ENCODE data around the gene IGSF21.
"Not testable (repeated sequence)": the region's sequence is repeated elsewhere in the genome, so short reads cannot be mapped to it uniquely, and the experiment has no call there.

IGSF21 gene

GRCh38 chr1:18157352-18157751, 49.8 kb downstream of the IGSF21 start:
- TF ChIP-seq, protein P1, sequence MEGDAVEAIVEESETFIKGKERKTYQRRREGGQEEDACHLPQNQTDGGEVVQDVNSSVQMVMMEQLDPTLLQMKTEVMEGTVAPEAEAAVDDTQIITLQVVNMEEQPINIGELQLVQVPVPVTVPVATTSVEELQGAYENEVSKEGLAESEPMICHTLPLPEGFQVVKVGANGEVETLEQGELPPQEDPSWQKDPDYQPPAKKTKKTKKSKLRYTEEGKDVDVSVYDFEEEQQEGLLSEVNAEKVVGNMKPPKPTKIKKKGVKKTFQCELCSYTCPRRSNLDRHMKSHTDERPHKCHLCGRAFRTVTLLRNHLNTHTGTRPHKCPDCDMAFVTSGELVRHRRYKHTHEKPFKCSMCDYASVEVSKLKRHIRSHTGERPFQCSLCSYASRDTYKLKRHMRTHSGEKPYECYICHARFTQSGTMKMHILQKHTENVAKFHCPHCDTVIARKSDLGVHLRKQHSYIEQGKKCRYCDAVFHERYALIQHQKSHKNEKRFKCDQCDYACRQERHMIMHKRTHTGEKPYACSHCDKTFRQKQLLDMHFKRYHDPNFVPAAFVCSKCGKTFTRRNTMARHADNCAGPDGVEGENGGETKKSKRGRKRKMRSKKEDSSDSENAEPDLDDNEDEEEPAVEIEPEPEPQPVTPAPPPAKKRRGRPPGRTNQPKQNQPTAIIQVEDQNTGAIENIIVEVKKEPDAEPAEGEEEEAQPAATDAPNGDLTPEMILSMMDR (IDR thresholded peaks at IDR 0.05; ENCODE audit: control insufficient read depth, insufficient read depth, low read depth, low read length, missing control alignments), result no peak
- H3K4me3 ChIP-seq (ENCODE audit: control insufficient read depth, low read depth, low read length), result no peak overlapping the region
- DNase-seq (ENCODE audit: low read depth), result no peak

GRCh38 chr1:18157968-18158367, 50.4 kb downstream of the IGSF21 start:
- H3K4me3 ChIP-seq (ENCODE audit: control insufficient read depth, low read depth, low read length), result no peak overlapping the region
- no peak for DNase-seq (ENCODE audit: low read depth)
- TF ChIP-seq, protein P1 (IDR thresholded peaks at IDR 0.05; ENCODE audit: control insufficient read depth, insufficient read depth, low read depth, low read length, missing control alignments), result no peak

GRCh38 chr1:18158714-18159113, 51.1 kb downstream of the IGSF21 start:
- no peak for DNase-seq (ENCODE audit: low read depth)
- TF ChIP-seq, protein P1 (IDR thresholded peaks at IDR 0.05; ENCODE audit: control insufficient read depth, insufficient read depth, low read depth, low read length, missing control alignments), result no peak
- H3K4me3 ChIP-seq (ENCODE audit: control insufficient read depth, low read depth, low read length), result no peak overlapping the region

DNA sequence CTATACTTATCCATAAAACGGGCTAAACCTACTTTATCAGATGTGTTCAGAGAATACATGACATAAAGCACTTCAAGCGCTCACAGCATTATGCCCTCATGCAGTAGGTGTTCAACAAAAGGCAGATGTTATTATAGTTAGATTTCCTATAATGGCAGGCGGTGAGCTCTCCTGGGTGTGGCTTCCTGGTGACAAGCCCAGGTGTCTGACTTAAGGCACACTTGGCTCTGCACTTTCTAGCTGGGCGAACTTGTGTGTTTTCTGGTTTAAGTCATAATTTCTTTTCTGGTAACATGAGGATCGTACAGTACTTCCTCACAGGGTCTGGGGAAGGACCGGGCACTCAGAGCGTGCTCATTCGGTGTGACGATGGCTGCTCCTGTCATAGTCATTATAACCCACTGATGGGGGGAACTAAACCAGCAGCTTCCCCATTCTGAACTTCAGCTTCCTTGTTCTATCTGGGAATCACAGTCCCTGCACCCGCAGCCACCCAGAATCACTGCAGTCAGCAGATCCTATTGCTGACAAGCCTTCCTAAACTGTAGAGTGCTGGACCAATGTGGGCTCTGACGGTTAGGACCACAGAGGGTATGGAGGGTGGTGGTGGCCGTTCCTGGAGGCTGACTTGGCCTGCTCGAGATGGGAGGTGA, 52.8 kb downstream of the IGSF21 start:
- no peak overlapping the region for H3K4me3 ChIP-seq (ENCODE audit: control insufficient read depth, low read depth, low read length)
- TF ChIP-seq, protein P1 (IDR thresholded peaks at IDR 0.05; ENCODE audit: control insufficient read depth, insufficient read depth, low read depth, low read length, missing control alignments), result no peak
- DNase-seq (ENCODE audit: low read depth), result no peak

- H3K4me3 ChIP-seq (ENCODE audit: control insufficient read depth, low read depth, low read length), result no peak overlapping the region
- TF ChIP-seq, protein P1 (IDR thresholded peaks at IDR 0.05; ENCODE audit: control insufficient read depth, insufficient read depth, low read depth, low read length, missing control alignments), result no peak
These were observed 54.1 kb downstream of the IGSF21 start for GRCh38 chr1:18161690-18162089.

GRCh38 chr1:18165640-18166039, 58.0 kb downstream of the IGSF21 start:
- not testable (repeated sequence) for DNase-seq (ENCODE audit: low read depth); H3K4me3 ChIP-seq (ENCODE audit: control insufficient read depth, low read depth, low read length)

More at GRCh38 chr1:18161690-18162089, 54.1 kb downstream of the IGSF21 start:
- DNase-seq (ENCODE audit: low read depth), result no peak

GRCh38 chr1:18166341-18166740, 58.7 kb downstream of the IGSF21 start:
- TF ChIP-seq, protein P1 (IDR thresholded peaks at IDR 0.05; ENCODE audit: control insufficient read depth, insufficient read depth, low read depth, low read length, missing control alignments), result no peak
- no peak for DNase-seq (ENCODE audit: low read depth)
- H3K4me3 ChIP-seq (ENCODE audit: control insufficient read depth, low read depth, low read length), result no peak overlapping the region

Measured in AG09309 (cell line).